IMR-90 (cell line): ENCODE results near the gene OLAH.

Experiments
- CEBPB ChIP-seq: IDR thresholded peaks from 2 replicates; pipeline ENCODE4 v1.6.1; 2012; ENCODE audit warnings: low read depth, low read length, improper control_type of control experiment
- MAFK ChIP-seq: IDR thresholded peaks from 2 replicates; pipeline ENCODE4 v1.6.1; 2012; ENCODE audit warnings: low read depth, low read length, improper control_type of control experiment
- NFE2L2 ChIP-seq: fragments of 150-350 bp; IDR thresholded peaks from 2 replicates; pipeline ENCODE4 v1.6.1; 2016; ENCODE audit warnings: low read depth, mild to moderate bottlenecking, low read length
- POLR2A ChIP-seq: IDR thresholded peaks from 2 replicates; pipeline ENCODE4 v1.6.1; 2012; ENCODE audit warnings: mild to moderate bottlenecking, low read depth, low read length
- RAD21 ChIP-seq: IDR thresholded peaks from 2 replicates; pipeline ENCODE4 v1.6.1; 2012; ENCODE audit warnings: low read length, improper control_type of control experiment
- RFX5 ChIP-seq: IDR thresholded peaks from 2 replicates; pipeline ENCODE4 v1.8.0; 2012; ENCODE audit warnings: low read depth, mild to moderate bottlenecking, low read length, moderate library complexity
- SMC3 ChIP-seq: fragments of 150-350 bp; IDR thresholded peaks from 2 replicates; pipeline ENCODE4 v1.6.1; 2016; ENCODE audit warnings: low read depth, mild to moderate bottlenecking, antibody characterized with exemption, low read length, moderate library complexity
- USF2 ChIP-seq: fragments of 150-350 bp; IDR thresholded peaks from 2 replicates; pipeline ENCODE4 v1.6.1; 2017; ENCODE audit warnings: mild to moderate bottlenecking, antibody characterized with exemption, low read length, low read depth
- TF ChIP-seq, protein P1 (sequence below): conservative IDR thresholded peaks from 2 replicates; pipeline ENCODE4 v1.5.1; 2012; ENCODE audit warnings: mild to moderate bottlenecking, low read depth, low read length, improper control_type of control experiment

GRCh38 chr10:15112657-15113056, 68.9 kb downstream of the OLAH start:
- TF ChIP-seq MAFK (no peak), SMC3 (no peak), CEBPB (no peak), POLR2A (no peak), RFX5 (no peak), NFE2L2 (no peak), RAD21 (no peak), USF2 (no peak)
- TF ChIP-seq, protein P1, sequence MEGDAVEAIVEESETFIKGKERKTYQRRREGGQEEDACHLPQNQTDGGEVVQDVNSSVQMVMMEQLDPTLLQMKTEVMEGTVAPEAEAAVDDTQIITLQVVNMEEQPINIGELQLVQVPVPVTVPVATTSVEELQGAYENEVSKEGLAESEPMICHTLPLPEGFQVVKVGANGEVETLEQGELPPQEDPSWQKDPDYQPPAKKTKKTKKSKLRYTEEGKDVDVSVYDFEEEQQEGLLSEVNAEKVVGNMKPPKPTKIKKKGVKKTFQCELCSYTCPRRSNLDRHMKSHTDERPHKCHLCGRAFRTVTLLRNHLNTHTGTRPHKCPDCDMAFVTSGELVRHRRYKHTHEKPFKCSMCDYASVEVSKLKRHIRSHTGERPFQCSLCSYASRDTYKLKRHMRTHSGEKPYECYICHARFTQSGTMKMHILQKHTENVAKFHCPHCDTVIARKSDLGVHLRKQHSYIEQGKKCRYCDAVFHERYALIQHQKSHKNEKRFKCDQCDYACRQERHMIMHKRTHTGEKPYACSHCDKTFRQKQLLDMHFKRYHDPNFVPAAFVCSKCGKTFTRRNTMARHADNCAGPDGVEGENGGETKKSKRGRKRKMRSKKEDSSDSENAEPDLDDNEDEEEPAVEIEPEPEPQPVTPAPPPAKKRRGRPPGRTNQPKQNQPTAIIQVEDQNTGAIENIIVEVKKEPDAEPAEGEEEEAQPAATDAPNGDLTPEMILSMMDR = no peak
